DOHH2 (cell line): Measurements from ENCODE around the gene RAD23A.

Source experiments
- EZH2phosphoT487 ChIP-seq: fragments of 200-600 bp; sonication (generic); IDR thresholded peaks from 2 replicates; pipeline ENCODE4 v1.6.1; 2017; ENCODE audit warnings: borderline replicate concordance, mild to moderate bottlenecking, antibody characterized with exemption, low read length, moderate library complexity, mixed read lengths
- TF ChIP-seq, protein P1 (sequence below): fragments of 200-600 bp; sonication (generic); IDR thresholded peaks from one replicate; pipeline ENCODE4 v1.5.1; 2014; ENCODE audit warnings: antibody characterized with exemption, mild to moderate bottlenecking, low read depth, low read length; ENCODE audit not compliant: poor library complexity, severe bottlenecking

DNA sequence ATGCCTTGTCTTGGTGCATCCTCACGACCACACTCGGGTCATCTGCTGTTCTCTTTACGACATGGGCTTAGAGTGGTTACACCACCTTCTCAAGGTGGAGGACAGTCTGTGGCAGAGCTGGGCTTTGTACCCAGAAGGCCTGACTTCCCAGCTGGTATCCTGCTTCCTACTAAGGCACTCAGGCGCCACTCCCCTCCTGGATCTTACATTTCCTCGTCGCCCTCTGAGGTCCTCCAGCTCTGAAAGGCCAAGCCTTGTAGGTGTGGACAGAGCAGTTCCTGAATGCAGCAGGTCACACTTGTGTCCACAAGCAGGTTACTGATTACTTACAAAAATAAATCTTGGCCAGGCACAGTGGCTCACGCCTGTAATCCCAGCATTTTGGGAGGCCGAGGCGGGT lies 38.5 kb upstream of the RAD23A start:
- TF ChIP-seq, protein P1, sequence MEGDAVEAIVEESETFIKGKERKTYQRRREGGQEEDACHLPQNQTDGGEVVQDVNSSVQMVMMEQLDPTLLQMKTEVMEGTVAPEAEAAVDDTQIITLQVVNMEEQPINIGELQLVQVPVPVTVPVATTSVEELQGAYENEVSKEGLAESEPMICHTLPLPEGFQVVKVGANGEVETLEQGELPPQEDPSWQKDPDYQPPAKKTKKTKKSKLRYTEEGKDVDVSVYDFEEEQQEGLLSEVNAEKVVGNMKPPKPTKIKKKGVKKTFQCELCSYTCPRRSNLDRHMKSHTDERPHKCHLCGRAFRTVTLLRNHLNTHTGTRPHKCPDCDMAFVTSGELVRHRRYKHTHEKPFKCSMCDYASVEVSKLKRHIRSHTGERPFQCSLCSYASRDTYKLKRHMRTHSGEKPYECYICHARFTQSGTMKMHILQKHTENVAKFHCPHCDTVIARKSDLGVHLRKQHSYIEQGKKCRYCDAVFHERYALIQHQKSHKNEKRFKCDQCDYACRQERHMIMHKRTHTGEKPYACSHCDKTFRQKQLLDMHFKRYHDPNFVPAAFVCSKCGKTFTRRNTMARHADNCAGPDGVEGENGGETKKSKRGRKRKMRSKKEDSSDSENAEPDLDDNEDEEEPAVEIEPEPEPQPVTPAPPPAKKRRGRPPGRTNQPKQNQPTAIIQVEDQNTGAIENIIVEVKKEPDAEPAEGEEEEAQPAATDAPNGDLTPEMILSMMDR = no peak
- no peak for TF ChIP-seq EZH2phosphoT487
